HAP-1 (cell line): ENCODE measurements around the gene E2F1.
A peak's percentile ranks its signal among the peaks of the same experiment; 100 is the strongest.

Experiments used
- DNase-seq, 2 experiments: peaks; one replicate each; pipeline ENCODE4 v3.0.0-alpha.2; 2016 to 2020; ENCODE audit warnings: low spot score in 2 of 2
- H3K27me3 ChIP-seq: fragments of 250-450 bp; sonication (Bioruptor Pico); 2 replicates; pipeline ENCODE4 v1.5.1; 2020; ENCODE audit warnings: low read depth, mild to moderate bottlenecking, moderate library complexity
- H3K36me3 ChIP-seq: fragments of 250-450 bp; sonication (Bioruptor Pico); replicated peaks from 2 replicates; pipeline ENCODE4 v1.5.1; 2020; ENCODE audit warnings: mild to moderate bottlenecking
- H3K4me1 ChIP-seq: fragments of 250-450 bp; sonication (Bioruptor Pico); 2 replicates; pipeline ENCODE4 v1.5.1; 2020; ENCODE audit warnings: mild to moderate bottlenecking
- H3K4me3 ChIP-seq: fragments of 250-450 bp; sonication (Bioruptor Pico); 2 replicates; pipeline ENCODE4 v1.5.1; 2020; ENCODE audit warnings: mild to moderate bottlenecking, moderate library complexity
- H3K9me3 ChIP-seq: fragments of 250-450 bp; sonication (Bioruptor Pico); 2 replicates; pipeline ENCODE4 v1.5.1; 2020; ENCODE audit warnings: mild to moderate bottlenecking, moderate library complexity
- in situ Hi-C: fragments of 300-500 bp; cut with MboI; formaldehyde crosslinking; loops from 3 replicates; pipeline ENCODE4 v1.14.3; 2020; ENCODE audit warnings: low sequenced_read_pairs, inconsistent platforms, mixed read lengths

The E2F1 gene

DNA sequence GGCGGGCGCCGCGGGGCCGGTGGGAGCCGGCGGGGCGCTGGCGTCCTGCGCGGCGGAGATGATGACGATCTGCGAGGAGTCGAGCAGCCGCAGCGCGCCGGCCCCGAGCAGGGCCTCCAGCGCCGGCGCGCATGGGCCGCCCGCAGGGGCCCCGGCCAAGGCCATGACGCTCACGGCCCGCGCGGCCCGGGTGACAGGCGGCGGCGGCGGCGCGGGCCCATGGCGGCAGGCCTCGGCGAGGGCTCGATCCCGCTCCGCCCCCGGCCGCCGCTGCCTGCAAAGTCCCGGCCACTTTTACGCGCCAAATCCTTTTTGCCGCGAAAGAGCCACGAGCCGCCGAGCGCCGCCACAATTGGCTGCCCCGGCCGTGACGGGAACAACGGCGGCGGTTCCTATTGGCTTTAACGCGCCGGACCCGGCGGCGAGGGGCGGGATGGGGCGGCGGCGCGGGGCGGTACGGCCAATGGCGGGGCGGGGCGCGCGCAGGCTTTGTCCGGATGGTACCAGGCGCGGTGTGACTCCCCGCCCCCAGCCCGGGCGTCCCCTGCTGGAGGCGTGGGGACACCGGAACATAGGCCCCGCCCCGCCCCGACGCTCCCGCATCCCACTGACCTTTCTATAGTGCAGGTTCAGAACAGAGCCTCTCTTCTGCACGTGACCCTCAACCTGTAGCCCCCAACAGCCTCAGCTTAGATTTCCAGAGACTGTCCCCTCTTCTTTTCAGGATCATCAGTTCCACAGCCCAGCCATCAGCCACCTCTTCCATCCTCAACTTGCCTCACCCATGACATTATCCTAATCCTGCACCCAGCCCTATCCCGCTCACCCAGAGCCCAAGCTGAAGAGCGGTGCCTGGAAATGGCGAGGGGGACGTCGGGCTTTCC lies at the start of gene E2F1:
Gene E2F1 (minus strand): TSS at position 286 of the 884 bp plus-strand sequence. CDS start 121 bp downstream, at position 165.
- Histone ChIP-seq H3K4me3 (peak within 1 kb of the TSS; percentile 41), H3K27me3 (no peaks in the 10 kb centered on the region), H3K4me1 (peaks cover 13% of the 10 kb centered on the region), H3K9me3 (no peaks in the 10 kb centered on the region), H3K36me3 (peaks cover 4% of the 10 kb centered on the region)
- in situ Hi-C loops, result no loop called here
- DNase-seq, result peak; percentile 87 to 98

DNA sequence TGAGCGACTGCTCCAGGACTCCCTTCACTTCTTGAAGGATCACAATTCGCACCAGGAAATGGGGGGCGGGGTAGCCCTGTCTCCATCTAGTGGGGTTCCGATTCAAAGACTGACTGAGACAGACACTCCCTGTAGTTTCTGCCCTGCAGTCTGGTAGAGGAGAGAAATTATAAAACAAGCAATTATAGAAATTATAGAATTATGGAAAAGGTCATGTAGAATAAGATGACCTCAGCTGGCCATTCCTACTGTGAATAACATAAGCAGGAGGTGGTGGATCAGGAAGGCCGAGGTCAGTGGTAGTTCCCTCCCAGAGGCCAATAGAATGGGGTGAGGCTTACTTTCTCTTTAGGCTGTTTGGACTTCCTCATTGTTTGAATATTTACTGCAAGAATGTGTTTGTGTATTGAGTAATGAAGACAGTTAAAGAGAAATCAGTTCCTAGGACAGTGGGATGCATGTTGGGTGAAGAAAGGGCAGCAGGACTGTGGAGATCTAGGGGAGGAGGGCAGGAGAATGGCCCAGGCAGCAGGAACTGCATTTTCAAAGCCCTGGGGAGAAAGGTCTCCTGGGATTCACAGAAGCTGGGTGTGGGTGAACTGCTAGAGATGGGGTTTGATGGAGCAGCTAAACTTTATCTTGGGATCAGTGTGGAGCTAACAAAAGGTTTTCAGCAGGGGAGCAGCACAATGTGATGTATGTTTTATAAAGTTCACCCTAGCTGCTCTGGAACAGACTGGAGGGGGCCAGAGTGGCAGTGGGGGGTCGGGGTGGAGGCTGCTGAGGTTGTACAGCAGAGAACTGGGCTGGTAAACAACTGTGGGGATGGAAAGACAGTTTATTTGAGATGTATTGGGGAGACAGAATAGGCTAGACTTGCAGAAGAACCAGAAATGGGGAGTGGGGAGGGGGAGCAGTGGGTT lies 47.7 kb upstream of the E2F1 start:
- Histone ChIP-seq H3K27me3 (no peaks in the 10 kb centered on the region), H3K36me3 (no peaks in the 10 kb centered on the region), H3K4me3 (no peak overlapping the region), H3K9me3 (peaks cover 12% of the 10 kb centered on the region), H3K4me1 (peaks cover 20% of the 10 kb centered on the region)
- in situ Hi-C loops, result no loop called here
- DNase-seq, result peak in 1 of 2 experiments; percentile 56

- DNase-seq, result peak; percentile 66 to 91
- in situ Hi-C loops, result no loop called here
- no peaks in the 10 kb centered on the region for H3K36me3 ChIP-seq
- H3K4me3 ChIP-seq, result peak overlapping the region; percentile 41
- H3K4me1 ChIP-seq, result peaks cover 20% of the 10 kb centered on the region
- no peaks in the 10 kb centered on the region for H3K27me3 ChIP-seq
- H3K9me3 ChIP-seq, result peaks cover 8% of the 10 kb centered on the region
These were observed 46.2 kb upstream of the E2F1 start for GRCh38 chr20:33732166-33732970.

GRCh38 chr20:33731693-33732165 lies 45.5 kb upstream of the E2F1 start, which contains the start of gene ZNF341:
Gene ZNF341 (plus strand): TSS chr20:33731996. CDS start chr20:33732022, 26 bp downstream.
- H3K4me1 ChIP-seq, result peaks cover 20% of the 10 kb centered on the region
- in situ Hi-C loops, result no loop called here

GRCh38 chr20:33730946-33731692 lies 44.9 kb upstream of the E2F1 start:
- Histone ChIP-seq H3K27me3 (no peaks in the 10 kb centered on the region), H3K9me3 (no peaks in the 10 kb centered on the region; the same call in 1 of the 2 replicates), H3K4me3 (peak overlapping the region; percentile 31), H3K4me1 (peaks cover 20% of the 10 kb centered on the region), H3K36me3 (no peaks in the 10 kb centered on the region)
- in situ Hi-C loops, result no loop called here
- DNase-seq, result no peak

More at GRCh38 chr20:33731693-33732165, 45.5 kb upstream of the E2F1 start, which contains the start of gene ZNF341:
- peak within 1 kb of the TSS; percentile 41 for H3K4me3 ChIP-seq
- H3K27me3 ChIP-seq, result no peaks in the 10 kb centered on the region
- H3K36me3 ChIP-seq, result no peaks in the 10 kb centered on the region
- peaks cover 1% of the 10 kb centered on the region for H3K9me3 ChIP-seq
- DNase-seq, result peak; percentile 78 to 93

DNA sequence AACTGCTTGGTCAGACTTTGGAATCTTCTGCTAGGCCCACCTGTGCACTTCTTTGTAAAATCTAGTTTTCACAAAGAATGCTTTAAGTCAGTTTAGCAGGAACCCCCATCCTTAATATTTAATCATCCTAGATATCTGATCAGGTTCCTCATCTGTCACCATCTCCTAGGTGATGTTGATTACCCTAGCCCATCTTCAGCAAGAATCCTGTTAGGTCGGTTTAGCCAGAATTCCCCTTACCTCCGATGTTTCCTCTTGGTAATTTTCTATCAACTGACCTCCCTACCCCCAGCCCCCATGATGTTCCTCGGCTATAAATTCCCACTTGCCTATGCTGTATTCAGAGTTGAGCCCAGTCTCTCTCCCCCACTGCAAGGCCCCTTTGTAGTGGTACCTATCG lies 42.9 kb upstream of the E2F1 start:
- no peaks in the 10 kb centered on the region for H3K27me3 ChIP-seq
- no peaks in the 10 kb centered on the region for H3K36me3 ChIP-seq
- in situ Hi-C loops, result no loop called here
- peaks cover 20% of the 10 kb centered on the region for H3K4me1 ChIP-seq
- no peaks in the 10 kb centered on the region for H3K9me3 ChIP-seq
- DNase-seq, result no peak
- H3K4me3 ChIP-seq, result no peak overlapping the region

- Histone ChIP-seq H3K4me1 (peaks cover 14% of the 10 kb centered on the region), H3K9me3 (no peaks in the 10 kb centered on the region), H3K4me3 (no peak overlapping the region), H3K27me3 (no peaks in the 10 kb centered on the region), H3K36me3 (no peaks in the 10 kb centered on the region)
- in situ Hi-C loops, result no loop called here
- no peak for DNase-seq
These were observed 42.3 kb upstream of the E2F1 start for GRCh38 chr20:33728463-33728862.

- DNase-seq, result no peak
- peaks cover 10% of the 10 kb centered on the region for H3K4me1 ChIP-seq
These were observed 41.6 kb upstream of the E2F1 start for GRCh38 chr20:33727806-33728205.

GRCh38 chr20:33727115-33727479 lies 40.9 kb upstream of the E2F1 start:
- Histone ChIP-seq H3K4me1 (peaks cover 4% of the 10 kb centered on the region), H3K27me3 (no peaks in the 10 kb centered on the region), H3K4me3 (no peak overlapping the region), H3K36me3 (no peaks in the 10 kb centered on the region), H3K9me3 (no peaks in the 10 kb centered on the region)
- no peak for DNase-seq
- in situ Hi-C loops, result no loop called here

More at GRCh38 chr20:33727806-33728205, 41.6 kb upstream of the E2F1 start:
- Histone ChIP-seq H3K4me3 (no peak overlapping the region), H3K27me3 (no peaks in the 10 kb centered on the region), H3K36me3 (no peaks in the 10 kb centered on the region), H3K9me3 (no peaks in the 10 kb centered on the region)
- in situ Hi-C loops, result no loop called here

- in situ Hi-C loops, result no loop called here
- peaks cover 1% of the 10 kb centered on the region for H3K4me1 ChIP-seq
- H3K9me3 ChIP-seq, result no peaks in the 10 kb centered on the region
- no peaks in the 10 kb centered on the region for H3K27me3 ChIP-seq
- H3K4me3 ChIP-seq, result no peak overlapping the region
- no peaks in the 10 kb centered on the region for H3K36me3 ChIP-seq
- DNase-seq, result no peak
These were observed 39.6 kb upstream of the E2F1 start for GRCh38 chr20:33725607-33726264.

GRCh38 chr20:33724439-33725094 lies 38.4 kb upstream of the E2F1 start:
- no peaks in the 10 kb centered on the region for H3K9me3 ChIP-seq
- H3K4me3 ChIP-seq, result no peak overlapping the region
- in situ Hi-C loops, result no loop called here
- no peaks in the 10 kb centered on the region for H3K36me3 ChIP-seq
- no peak for DNase-seq
- H3K27me3 ChIP-seq, result no peaks in the 10 kb centered on the region
- peaks cover 6% of the 10 kb centered on the region for H3K4me1 ChIP-seq
